Kidney glomerular epithelial cell (primary cell): ENCODE results near the gene USP20.

Experiments
- DNase-seq: peaks from one replicate; lab custom pipeline; 2025; lab: John Stamatoyannopoulos, UW

USP20 gene

GRCh38 chr9:129857207-129857606 is 21.9 kb downstream of the USP20 start:
- no peak for DNase-seq

- DNase-seq, result no peak
Observed at GRCh38 chr9:129858167-129858962, 23.1 kb downstream of the USP20 start.

GRCh38 chr9:129860653-129861446 is 25.6 kb downstream of the USP20 start:
- DNase-seq, result no peak

GRCh38 chr9:129861447-129861827 is 26.2 kb downstream of the USP20 start:
- no peak for DNase-seq

GRCh38 chr9:129863059-129863690 is 27.9 kb downstream of the USP20 start:
- no peak for DNase-seq

GRCh38 chr9:129864991-129865647 is 29.9 kb downstream of the USP20 start:
- DNase-seq, result no peak

GRCh38 chr9:129865668-129866320 is 30.5 kb downstream of the USP20 start:
- DNase-seq, result no peak

- no peak for DNase-seq
Observed at GRCh38 chr9:129866394-129867135, 31.3 kb downstream of the USP20 start.

DNA sequence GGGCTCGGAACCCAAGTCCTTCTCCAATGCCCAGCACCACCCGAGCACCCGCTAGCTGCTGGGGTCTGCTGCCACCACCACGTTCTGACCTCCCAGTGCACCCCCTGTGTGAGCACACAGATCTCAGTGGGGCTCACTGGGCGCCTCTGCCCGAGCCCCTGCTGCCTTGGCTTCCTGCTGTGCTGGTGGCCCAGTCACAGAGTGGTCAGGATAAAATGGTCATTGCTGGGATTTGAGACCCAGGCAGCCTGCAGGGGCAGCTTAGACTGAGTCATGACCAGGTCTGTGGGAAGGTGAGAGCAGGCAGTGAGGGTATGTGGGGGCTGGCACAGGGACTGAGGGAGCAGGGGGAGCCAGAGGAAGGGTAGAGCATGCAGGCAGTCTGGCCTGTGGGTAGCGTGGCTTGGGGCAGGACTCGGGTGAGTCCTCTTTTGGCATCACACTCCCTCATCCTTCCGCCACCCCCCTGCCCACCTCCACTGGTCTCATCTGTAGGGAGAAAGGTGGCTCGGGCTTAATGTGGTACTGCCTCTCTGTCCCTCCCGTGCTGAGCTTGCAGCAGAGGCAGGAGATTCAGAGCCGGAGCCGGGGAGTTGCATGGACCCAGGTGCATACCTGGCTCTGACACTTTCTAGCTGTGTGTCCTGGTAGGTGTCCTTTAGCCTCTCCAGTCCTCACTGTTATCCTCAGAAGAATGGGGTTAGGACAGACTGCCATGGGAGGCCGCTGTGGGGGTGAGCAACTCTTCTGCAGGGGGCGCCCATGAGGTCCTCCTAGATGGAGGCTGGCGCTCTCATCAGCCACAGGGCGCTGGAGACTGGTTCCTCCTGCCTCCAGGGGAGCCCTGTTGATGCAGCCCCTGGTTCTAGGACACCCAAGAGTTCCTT is 32.1 kb downstream of the USP20 start:
- no peak for DNase-seq

DNA sequence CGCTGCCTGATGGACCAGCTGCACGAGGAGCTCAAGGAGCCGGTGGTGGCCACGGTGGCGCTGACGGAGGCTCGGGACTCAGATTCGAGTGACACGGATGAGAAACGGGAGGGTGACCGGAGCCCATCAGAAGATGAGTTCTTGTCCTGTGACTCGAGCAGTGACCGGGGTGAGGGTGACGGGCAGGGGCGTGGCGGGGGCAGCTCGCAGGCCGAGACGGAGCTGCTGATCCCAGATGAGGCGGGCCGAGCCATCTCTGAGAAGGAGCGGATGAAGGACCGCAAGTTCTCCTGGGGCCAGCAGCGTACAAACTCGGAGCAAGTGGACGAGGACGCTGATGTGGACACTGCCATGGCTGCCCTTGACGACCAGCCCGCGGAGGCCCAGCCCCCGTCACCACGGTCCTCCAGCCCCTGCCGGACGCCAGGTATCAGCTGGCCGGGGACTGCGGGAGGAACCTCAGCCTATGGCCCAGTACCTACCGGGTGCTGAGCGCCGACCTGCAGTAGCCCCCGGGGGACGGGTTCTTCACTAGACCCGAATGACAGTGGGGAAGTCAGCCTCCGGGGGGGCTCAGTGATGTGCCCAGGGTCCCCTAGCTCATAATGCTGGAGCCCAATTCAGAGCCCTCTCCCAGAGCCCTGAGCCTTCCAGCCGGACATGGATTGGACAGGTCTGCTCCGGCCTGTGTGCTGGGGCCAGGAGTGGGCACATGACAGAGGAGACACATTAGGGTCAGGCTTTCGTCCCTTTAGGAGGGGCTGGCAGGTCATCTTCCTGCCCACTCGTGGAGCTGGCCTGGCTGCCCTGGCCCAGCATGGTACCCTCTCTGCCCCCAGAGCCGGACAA is 33.0 kb downstream of the USP20 start:
- DNase-seq, result no peak

- no peak for DNase-seq
Observed at GRCh38 chr9:129868872-129869486, 33.7 kb downstream of the USP20 start.

- no peak for DNase-seq
Observed at GRCh38 chr9:129869585-129870501, 34.6 kb downstream of the USP20 start.

GRCh38 chr9:129871046-129871445 is 35.8 kb downstream of the USP20 start:
- no peak for DNase-seq

- DNase-seq, result no peak
Observed at GRCh38 chr9:129873563-129874190, 38.4 kb downstream of the USP20 start.

DNA sequence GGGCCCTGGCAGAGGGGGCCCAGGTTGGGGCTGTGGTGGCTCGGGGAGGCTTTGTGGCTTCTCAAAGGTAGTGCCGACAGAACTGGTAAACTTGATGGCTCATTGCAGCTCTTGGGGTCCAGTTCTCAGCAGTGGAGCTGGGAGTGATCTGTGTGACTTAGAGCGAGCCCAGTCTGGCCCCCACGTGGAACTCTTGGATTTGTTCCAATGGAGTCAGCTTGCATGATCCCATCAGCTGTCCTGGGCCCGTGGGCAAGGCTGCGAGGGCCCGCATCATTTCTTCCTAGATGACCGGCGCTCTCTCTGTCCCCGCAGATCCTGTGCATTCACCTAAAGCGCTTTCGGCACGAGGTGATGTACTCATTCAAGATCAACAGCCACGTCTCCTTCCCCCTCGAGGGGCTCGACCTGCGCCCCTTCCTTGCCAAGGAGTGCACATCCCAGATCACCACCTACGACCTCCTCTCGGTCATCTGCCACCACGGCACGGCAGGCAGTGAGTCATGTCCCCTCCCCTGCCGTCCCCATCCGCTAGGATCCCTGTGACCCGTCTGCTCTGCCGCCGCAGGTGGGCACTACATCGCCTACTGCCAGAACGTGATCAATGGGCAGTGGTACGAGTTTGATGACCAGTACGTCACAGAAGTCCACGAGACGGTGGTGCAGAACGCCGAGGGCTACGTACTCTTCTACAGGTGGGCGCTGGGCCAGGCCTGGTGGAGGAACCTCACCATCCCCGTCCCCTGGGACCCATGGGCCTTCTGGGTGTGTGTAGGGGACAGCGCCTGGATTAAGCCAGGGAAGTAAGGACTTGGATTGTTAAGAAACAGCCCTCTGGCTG is 39.2 kb downstream of the USP20 start:
- DNase-seq, result no peak

DNA sequence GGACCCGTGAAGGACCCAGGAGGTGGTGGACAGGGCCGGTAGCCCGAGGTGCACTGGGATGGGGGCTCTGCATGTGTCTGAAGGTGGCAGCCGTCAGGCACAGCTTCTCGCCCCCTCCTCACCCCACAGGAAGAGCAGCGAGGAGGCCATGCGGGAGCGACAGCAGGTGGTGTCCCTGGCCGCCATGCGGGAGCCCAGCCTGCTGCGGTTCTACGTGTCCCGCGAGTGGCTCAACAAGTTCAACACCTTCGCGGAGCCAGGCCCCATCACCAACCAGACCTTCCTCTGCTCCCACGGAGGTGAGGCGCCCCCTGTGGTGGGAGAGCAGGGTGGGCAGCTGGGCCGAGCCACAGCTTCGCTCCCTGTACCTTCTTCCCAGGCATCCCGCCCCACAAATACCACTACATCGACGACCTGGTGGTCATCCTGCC is 39.9 kb downstream of the USP20 start:
- no peak for DNase-seq
